Inflammatory macrophage treated with lipopolysaccharide for 1 hour (primary cell): ENCODE data around the gene HACD4.

Source experiments
- DNase-seq, 2 donors: peaks; one replicate each; pipeline ENCODE4 v3.0.0-alpha.2; 2020 to 2022

HACD4 gene, protein sequence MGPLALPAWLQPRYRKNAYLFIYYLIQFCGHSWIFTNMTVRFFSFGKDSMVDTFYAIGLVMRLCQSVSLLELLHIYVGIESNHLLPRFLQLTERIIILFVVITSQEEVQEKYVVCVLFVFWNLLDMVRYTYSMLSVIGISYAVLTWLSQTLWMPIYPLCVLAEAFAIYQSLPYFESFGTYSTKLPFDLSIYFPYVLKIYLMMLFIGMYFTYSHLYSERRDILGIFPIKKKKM

DNA sequence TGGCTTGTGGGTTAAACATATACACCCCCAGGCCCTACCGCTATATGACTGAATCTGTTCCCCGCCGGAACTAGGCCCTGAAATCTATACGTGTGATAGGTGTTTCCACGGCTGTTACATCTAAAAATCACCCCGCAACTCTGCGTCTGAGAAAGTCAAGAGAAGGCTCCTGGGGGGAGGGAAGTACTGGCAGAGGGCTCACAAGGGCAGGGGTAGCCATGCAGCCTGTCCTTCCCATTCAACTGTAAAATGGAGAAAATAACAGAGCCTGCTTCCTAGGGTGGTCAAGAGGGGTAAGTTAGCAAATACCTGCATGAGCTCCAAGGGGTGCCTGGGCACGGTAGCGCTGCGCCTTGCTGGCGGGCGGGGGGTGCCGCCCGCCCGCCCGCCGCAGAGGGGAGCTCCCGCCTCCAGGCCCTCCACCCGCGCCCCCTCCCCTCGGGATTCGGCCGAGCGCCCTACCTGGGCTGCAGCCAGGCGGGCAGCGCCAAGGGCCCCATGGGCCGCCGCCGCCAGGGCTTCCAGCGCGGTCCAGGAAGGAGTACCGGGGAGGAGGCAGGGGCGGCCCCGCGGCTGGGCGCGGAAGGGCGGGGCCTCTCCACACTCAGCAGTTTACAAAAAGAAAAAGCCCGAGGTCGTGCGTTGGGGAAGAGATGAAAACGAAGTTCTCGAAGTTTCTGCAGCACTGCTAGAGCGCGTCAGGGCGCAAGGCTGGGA is at the start of gene HACD4:
TSS of gene HACD4 (minus strand) at position 550 of the 717 bp plus-strand sequence. CDS start at position 500, 50 bp downstream.
- DNase-seq: peak; percentile 60 to 69

DNA sequence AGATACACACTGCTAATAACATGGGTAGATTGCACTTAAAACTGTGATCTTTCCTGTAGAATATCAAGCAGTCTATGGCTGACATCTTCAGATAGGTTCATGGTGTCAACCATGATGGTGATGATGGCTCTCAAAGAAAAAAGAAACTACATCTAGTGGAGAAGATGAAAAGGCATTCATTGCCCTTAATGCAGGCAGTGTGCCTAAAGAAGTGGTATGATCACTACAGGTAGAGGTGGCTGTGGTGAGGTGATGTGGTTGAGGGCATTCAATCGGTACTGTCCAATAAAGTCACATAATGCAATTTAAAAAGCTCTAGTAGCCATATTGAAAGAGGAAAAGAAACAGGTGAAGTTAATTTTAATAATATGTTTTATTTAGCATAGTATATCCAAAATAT is 49.4 kb upstream of the HACD4 start:
- DNase-seq: no peak

DNA sequence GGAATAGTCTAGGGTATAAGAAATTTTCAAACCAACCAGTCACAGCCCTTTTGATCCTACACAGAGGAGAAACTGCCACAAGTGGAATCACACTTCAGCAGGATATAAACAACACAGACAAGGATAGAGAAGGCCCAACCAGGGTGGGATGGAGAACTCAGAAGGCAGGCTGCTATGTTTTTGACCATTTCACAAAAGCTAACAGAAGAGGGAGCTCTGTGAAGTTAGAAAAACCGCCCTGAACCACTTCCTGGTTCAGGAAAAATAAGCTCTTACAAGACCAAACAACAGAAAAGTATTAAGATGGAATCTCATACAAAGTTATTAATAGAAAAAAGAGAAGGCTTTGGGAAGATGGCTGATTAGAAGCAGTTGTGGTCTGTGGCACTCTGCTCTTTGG is 47.3 kb upstream of the HACD4 start:
- DNase-seq: peak; percentile 35 to 49

DNA sequence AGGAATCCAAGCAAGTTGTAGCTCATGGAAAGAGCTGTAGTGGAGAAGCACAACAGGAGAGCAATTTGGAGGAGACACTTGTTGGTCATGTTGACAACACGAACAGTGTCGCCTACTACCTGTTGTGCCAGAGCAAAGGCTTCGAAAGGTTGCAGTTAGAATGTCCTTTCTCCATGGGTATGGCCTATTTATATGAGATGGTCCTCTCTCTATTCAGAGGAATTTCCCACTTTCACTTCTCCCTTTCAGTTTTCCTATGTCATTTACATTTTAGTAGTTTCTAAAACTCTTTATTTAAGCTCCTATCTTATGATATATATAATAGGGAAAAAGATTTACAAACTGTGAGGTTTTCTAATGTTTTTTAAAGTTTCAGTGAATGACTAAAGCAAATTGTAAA is 46.3 kb upstream of the HACD4 start, which contains the start of gene IFNB1:
TSS of gene IFNB1 (minus strand) at position 162 of the 400 bp plus-strand sequence. CDS start at position 89, 73 bp downstream.
- DNase-seq: peak; percentile 50 to 82

DNA sequence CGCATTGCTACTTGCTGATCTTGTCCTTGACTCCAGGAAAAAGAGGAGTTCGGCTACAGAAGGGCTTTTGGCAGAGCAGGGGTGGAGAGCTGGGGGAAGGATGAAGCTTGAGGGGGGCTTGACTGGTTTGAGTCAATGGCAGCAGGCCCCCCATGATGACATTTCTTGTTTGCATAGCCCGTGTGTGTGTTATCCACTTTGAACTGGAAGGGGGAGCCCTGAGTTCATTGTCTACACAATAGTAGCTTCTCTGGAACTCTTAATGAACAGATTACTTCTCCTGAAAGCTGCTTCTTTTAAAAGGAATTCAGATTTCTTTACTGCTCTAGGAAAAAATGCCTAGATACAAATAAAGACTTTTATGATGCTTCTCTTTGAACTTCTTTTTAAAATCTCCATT is 44.0 kb upstream of the HACD4 start:
- DNase-seq: no peak

DNA sequence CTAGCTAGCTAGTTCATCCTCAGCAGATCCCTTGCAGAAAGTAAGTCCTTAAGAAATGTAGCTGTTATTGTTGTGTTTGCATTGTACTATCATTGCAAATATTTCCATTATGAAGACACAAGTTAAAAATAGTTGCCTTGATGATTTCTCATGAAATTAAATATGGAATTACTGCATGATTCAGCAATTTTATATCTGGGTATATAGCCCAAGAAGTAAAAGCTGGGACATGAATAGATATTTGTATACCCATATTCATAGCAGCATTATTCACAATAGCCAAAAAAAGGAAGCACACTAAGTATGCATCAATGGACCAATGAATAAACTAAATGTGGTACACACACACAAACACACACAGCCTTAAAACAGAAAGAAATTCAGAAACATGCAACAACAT is 39.5 kb upstream of the HACD4 start:
- DNase-seq: no peak

DNA sequence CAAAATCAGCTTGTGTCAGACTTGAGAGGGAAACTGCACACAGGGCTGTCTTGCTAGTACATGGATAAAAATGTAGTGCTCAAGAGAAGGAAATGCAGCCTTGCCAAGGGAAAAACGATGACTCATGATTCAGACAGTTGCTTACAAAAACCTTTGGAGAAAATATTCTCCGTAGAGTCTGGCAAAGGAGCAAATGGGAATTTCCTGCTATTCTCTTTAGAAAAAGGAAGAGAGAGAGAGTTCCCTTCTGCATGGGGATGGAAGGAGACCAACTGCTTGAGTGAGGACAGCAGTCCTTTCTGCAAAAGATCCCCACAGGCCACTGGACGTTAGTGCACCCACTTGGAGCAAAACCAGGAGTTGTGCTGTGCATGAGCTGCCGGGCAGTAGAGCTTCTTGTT is 38.7 kb upstream of the HACD4 start:
- DNase-seq: peak; percentile 29 to 42

DNA sequence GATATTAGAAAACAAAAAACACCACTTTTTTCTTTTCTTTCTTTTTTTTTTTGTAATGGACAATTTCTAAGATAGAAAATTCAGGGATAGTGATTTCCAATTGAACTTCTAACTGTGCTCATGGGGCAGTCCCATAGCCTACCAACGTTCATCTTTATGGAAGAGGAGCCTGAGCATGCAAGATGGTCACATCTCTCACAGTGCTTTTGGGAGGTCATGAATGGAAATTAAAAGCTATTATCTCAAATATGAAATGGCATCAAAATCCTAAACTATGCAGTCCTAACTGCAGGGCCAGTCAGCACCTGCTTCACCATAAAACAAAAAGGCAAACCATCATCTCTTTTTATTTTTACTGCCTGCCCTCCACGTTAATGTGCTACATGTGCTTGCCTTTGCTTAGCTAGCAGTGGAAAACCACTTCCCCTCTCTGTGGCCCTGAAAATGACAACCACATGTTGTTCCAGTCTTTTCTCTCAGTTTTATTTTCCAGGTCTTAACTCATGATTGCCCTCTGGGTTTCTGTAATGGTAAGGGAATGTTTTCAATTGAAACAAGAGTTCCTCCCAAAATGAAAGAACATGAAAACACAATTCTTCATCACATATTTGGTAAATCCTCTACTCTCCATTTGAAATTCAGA is 29.6 kb upstream of the HACD4 start:
- DNase-seq: no peak

DNA sequence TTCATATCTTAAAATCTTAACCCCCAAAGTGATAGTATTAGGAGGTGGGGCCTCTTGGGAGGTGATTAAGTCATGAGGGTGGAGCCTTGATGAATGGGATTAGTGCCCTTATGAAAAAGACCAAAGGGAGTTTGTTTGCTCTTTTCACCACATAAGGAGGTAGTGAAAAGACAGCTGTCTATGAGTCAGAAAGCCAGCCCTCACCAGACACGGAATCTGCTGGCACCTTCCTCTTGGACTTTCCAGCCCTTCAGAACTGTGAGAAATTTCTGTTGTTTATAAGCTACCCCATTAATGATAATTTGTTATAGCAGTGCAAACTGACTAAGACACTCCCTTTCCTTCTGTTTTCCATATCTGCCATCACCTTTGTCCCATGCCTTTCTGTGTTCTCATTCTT is 25.5 kb upstream of the HACD4 start:
- peak; percentile 30 to 49 for DNase-seq

DNA sequence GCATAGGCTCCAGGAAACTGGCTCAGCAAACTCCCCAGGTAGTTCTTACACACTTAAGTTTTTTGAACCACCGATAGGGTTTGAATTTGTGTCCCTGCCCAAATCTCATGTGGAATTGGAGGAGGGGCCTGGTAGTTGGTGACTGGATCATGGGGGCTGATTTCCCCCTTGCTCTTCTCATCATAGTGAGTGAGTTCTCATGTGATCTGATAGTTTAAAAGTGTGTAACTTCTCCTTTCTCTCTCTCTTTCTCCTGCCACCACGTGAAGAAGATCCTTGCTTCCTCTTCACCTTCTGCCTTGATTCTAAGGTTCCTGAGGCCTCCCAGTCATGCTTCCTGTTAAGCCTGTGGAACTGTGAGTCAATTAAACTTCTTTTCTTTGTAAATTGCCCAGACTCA is 22.4 kb upstream of the HACD4 start:
- peak in 1 of 2 donors; percentile 4 for DNase-seq

DNA sequence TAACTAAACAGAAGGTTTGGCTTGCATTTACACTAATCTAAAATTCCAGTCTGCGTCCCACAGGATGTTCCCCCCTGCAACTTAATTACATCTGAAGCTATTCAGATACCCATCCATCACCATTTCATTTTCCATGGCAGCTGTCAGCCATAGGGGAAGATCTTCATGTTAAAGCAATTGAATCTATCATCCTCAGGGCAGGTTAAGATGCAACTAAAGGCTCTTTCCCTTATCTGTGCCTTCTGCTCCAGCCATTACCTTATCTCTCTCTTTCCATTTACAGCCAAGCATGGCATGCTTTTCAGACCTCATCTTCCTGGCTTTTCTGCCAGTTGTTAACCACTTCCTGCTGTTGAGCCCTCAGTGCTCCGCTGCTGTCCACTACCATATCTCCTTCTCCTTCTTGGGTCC is 15.8 kb upstream of the HACD4 start:
- DNase-seq: no peak

DNA sequence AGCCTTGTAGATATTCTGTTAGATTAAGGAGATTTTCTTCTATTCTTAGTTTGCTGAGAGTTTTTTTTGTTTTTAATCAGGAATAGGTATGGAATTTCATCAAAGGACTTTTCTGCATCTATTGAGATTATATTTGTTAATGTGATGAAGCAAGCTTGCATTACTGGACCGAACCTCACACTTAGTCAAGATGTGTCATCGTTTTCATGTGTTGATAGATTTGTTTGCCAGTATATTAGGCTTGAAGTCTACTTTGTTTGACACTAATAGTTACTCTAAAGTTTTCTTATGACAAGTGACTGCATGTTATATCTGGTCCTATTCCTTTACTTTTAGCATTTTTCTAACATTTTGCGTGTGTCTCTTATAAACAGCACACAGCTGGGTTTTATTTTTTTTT is 12.4 kb upstream of the HACD4 start:
- DNase-seq: no peak

DNA sequence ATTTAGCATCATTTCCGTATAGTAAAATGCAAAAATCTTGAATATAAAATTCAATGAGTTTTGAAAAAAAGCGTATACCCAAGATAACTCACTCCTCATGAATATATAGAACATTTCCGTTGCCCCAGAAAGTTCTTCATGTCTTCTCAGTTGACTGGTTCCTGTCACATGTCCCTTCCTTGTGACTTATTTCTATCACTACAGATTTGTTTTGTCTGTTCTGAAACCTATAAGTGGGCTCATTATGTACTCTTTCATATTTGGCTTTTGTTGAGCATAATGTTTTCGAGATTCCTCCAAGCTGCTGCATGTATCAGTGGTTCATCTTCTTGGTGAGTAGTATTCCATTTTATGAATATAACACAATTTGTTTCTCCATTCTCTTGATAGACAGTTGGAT is 11.0 kb upstream of the HACD4 start:
- no peak for DNase-seq

DNA sequence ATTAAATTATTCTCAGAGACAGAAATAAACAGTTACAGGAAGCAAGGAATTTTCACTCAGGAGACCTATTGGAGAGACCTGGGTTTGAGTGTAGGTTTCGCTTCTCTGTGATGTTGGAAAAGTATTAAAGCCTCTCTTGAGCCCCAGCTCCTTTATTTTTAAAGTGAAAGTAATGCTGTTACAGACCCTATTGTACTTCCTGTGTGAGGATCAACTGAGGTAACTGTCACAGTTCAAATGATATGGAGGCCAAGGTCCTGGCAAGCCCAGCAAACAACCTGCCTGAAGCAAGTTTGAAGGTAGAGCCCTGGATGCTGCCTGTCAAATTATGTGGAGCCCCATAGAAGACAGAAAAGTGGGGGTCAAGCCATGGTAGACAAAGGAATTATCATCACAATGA is 7.9 kb upstream of the HACD4 start:
- no peak for DNase-seq

DNA sequence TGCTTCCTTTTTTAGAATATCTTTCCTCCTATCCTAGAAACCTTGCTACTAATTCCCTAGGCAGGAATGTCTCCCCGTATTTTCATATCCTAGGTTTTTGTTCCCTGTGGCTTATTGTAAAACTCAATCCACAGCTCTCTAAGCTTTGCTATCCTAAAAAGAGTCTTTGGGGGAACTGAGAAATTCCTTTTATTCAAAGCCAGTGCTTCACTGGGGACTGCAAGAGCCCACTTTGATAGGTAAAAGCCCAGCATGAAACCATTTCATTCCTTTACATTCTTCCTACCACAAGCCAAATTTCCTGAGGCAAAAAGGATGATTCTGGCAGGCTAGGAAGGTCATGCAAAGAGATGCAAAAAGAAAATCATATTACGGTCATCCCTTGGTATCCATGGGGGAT is 5.8 kb upstream of the HACD4 start:
- DNase-seq: no peak

DNA sequence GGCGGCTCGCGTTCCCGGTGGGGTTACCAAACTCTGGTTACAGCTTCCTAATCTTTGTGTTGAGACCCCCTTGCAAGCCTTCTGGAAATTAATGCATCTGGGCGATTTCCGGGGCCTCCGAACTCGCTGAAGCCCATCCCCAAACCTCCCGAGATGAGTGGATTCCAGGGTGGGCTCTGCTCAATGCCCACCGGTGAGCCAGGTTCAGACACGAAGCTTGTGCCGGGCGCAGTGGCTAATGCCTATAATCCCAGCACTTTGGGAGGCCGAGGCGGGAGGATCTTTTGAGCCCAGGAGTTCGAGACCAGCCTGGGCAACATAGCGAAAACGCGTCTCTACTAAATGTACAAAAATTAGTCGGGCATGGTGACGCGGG is 356 bp upstream of the HACD4 start:
- no peak for DNase-seq

DNA sequence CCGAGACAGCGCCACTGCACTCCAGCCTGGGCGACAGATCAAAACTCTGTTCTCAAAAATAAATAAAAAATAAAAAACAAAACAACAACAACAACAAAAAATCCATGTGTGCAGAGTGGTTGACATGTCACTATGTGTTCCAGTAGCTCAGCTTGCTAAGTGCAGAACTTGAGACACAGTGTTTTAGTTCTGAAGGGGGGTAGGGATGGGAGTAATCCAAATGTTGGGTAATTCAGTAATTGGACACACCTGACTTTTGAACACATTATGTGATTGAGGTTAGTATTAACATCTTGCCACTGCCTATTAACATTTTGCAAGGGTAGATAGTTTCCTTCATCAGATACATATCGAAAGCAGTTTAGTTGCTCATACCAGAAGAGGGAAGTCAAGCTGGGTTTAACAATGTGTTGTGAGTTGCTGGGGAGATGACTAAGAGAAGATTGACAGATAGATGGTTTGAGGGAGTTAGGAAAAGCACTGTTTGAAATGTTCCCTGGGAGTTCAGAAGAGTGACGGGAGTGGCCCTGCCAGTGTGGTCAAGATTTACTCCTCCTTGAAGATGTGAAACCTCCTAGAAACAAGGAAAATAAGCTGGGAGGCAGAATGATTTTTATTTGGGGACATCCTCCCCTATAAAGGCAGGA is 928 bp downstream of the HACD4 start:
- peak; percentile 76 to 89 for DNase-seq

DNA sequence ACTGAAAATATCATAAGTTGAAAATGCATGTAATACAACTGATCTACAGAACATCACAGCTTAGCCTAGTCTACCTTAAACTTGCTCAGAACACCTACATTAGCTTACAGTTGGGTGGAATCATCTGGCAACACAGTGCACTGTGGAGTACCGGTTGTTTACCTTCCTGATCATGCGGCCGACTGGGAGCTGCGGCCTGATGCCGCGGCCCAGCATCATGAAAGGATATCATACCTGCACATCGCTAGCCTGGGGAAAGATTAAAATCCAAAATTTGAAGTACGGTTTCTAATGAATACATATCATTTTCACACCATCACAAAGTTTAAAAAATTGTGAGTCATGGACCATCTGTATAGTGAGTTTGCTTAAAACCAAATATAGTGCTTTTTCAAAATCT is 1.8 kb downstream of the HACD4 start:
- DNase-seq: no peak

DNA sequence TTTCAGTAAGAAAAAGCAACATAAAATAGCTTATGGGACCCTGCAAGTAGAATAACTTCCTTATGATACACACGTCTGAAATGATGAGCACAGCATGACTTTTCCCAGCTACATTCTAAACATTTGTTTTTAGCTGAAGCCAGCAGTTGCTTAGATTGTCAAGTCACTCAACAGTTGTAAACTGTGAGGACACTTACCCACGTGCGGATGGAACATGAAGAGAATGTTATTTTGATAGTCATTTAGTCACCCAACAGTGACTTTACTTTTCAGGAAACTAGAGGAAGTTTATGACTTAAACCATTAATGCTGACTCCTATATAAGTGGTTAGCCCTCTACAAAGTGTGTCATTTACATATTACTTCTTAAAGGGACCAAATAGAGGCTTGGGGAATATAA is 3.0 kb downstream of the HACD4 start:
- peak; percentile 55 to 68 for DNase-seq

DNA sequence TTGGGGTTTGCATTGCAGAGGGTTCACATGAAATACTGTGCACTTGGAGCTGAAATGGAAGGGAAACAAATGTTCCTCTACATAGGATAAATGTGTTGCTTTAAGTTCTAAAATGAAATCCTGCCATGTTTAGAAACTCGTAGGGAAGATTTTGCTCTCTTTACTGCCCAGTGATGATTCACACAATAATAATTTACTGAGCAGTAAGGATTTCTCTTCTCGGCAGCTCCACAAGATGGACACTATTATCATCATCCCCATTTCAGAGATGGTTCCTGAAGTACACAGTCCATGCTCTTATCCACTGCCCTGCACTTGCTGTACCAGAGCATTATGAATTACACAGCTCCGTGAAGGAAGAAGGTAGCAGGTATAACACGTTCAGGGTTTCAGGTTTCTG is 4.1 kb downstream of the HACD4 start:
- no peak for DNase-seq

DNA sequence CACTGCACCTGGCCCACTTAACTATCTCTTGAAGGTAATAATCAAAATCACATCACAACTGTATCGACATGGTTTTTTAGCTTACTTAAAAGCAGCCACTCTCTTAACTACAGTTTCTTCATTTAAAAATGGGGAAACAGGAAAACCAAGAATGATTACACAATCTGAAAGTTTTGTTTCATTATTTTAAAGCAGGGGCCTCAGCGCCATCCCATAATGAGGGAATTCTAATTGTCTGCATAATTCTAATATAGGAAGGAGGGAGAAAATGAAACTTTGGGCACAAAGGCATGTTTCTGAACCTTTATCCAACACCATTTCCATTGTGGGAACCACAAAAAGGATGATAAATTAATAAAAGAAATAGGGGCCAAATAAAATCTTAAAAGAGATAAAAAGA is 7.6 kb downstream of the HACD4 start:
- peak; percentile 68 to 82 for DNase-seq

DNA sequence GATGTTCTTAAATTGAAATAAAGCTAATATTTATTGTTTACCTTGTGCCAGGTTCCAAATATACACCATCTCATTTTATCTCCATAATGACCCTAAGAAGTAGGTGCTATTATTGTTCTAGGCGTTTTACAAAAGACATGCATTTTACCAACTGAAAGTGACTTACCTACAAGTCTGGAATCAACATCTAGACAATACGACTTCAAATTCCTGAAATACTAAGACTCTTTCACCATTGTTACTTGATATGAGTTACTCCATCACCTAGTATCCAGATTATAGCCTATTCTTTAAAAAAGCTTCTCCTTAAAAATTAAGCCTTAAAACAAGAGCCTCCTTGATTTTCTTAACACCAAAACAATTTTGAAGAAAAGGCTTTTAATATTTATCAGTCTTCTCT is 13.3 kb downstream of the HACD4 start:
- DNase-seq: no peak

DNA sequence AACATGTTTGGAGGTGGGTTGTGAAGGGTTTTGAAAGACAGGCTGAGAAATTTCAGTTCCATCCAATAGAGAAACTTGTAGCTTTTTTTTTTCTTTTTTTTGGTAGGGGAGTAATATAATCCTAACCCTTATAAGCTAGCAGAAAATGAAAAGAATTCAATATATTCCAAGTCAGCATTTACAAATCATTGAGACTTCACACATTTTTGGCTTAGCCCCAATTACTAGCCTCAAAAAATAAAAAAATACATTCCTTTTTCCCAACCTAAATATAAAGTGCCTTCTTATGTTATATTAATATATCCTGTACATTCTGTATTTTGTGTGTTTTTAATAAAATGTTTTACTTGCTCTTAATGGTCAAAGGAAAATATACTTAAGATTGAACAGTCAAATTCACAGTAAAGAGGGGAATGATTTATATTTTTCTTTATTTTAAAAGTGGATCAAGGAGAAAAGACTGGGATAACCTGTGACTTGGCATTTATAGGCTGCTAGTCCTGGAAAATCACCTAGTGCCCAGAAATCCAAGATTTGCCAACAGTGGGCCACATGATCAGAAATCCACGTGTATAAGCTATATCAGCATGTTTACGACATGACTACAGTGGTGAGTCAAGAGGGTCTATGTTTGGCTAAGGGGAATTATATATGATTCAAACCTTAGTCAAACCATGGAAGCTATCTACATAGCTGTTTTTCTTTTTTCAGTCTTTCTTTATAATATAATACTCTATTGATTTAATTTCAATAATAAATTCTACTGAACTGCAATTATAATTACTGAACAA is 14.5 kb downstream of the HACD4 start:
- no peak for DNase-seq
